Thyroid gland (tissue), 4 donors: ENCODE measurements around the gene GALNT10. TPM values are rescaled to one million over a fixed set of nuclear protein-coding genes. Genes with fewer than 3 reads are reported as not detected.

Experiments
- DNase-seq, 2 donors: peaks; one replicate each; pipeline ENCODE4 v3.0.0-alpha.2; 2019
- H3K27ac ChIP-seq, 3 donors: fragments of 200-600 bp; sonication (generic); 1 replicate in 2 of 3; 2 replicates in 1 of 3; pipeline ENCODE4 v1.5.1; 2016 to 2019; ENCODE audit warnings: mild to moderate bottlenecking in 1 of 3, moderate library complexity in 1 of 3
- H3K27me3 ChIP-seq: fragments of 200-600 bp; sonication (generic); one replicate; pipeline ENCODE4 v1.5.1; 2019
- H3K36me3 ChIP-seq, 2 donors: fragments of 200-600 bp; sonication (generic); one replicate each; pipeline ENCODE4 v1.5.1; 2016 to 2019
- H3K4me1 ChIP-seq, 2 donors: fragments of 200-600 bp; sonication (generic); one replicate each; pipeline ENCODE4 v1.5.1; 2017 to 2019
- H3K4me3 ChIP-seq, 3 donors: fragments of 200-600 bp; sonication (generic); replicated peaks in 1 of 3; 1 replicate in 2 of 3; 2 replicates in 1 of 3; pipeline ENCODE4 v1.5.1; 2016; ENCODE audit warnings: mild to moderate bottlenecking in 1 of 3
- H3K9me3 ChIP-seq: fragments of 200-600 bp; sonication (generic); one replicate; pipeline ENCODE4 v1.5.1; 2017
- POLR2A ChIP-seq, 2 donors: fragments of 450-650 bp; IDR thresholded peaks; one replicate each; pipeline ENCODE4 v1.6.1; 2017; ENCODE audit warnings: antibody characterized with exemption in 2 of 2, mild to moderate bottlenecking in 2 of 2, moderate library complexity in 1 of 2
- WGBS, 2 donors: methylation state at CpG; one replicate each; pipeline ENCODE4 v1.1.5; 2017; 5-methylcytosine and 5-hydroxymethylcytosine counted together
- intact Hi-C: fragments of 100-400 bp; cut with DNase I; formaldehyde crosslinking; loops from one replicate; pipeline ENCODE4 v1.15.1; 2023
- total RNA-seq, 4 donors: library from RNA; depleted of rRNA; stranded (reverse); fragments of >200 nt; gene quantifications; one replicate each; pipeline ENCODE4 v1.2.3, GENCODE V29; 2016
- TF ChIP-seq, protein P1 (sequence below), 6 experiments: fragments of 200-600 bp in 3 of 6; fragments of 450-650 bp in 3 of 6; sonication (generic) in 3 of 6; IDR thresholded peaks; one replicate each; pipeline ENCODE4 v1.5.1; 2016 to 2019; ENCODE audit warnings: antibody characterized with exemption in 6 of 6, mild to moderate bottlenecking in 2 of 6, inconsistent platforms in 1 of 6, moderate library complexity in 1 of 6

Gene GALNT10
- total RNA-seq, 4 donors from 2014 or later = 33.3 to 69.6 (median 58.1) TPM

DNA sequence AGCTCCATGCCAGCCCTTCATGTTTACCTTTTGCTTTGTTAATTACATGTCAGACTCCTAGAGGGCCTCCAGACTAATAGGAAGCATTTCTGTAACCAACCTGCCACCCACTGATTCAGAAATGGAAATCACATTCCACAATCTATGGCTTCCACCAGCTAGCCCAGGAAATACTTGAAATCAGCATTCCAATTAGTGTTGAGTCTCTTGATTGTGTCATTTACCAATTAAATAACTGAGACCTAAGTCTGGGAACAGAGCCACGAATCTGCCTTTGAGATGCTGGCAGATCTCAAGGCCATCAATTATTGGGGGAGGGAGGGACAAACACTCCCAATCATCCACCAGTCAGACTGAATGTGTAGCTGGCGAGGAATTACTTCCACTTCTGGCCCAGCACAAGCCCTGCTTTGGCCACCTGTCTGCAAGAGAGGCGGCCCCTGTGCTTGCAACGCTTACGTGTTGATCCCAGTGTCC lies 227.8 kb downstream of the GALNT10 start:
- intact Hi-C loops = no loop called here
- H3K4me1 ChIP-seq = no peaks in the 10 kb centered on the region
- H3K27me3 ChIP-seq = no peaks in the 10 kb centered on the region
- no peak overlapping the region for H3K4me3 ChIP-seq
- H3K27ac ChIP-seq = no peak overlapping the region
- WGBS, 2 donors = 94 to 99% methylated on average over 5 of the region's 5 CpGs
- peaks cover 5 to 18% of the 10 kb centered on the region in 2 donors for H3K36me3 ChIP-seq
- DNase-seq = no peak
- H3K9me3 ChIP-seq = no peaks in the 10 kb centered on the region
- TF ChIP-seq, protein P1, sequence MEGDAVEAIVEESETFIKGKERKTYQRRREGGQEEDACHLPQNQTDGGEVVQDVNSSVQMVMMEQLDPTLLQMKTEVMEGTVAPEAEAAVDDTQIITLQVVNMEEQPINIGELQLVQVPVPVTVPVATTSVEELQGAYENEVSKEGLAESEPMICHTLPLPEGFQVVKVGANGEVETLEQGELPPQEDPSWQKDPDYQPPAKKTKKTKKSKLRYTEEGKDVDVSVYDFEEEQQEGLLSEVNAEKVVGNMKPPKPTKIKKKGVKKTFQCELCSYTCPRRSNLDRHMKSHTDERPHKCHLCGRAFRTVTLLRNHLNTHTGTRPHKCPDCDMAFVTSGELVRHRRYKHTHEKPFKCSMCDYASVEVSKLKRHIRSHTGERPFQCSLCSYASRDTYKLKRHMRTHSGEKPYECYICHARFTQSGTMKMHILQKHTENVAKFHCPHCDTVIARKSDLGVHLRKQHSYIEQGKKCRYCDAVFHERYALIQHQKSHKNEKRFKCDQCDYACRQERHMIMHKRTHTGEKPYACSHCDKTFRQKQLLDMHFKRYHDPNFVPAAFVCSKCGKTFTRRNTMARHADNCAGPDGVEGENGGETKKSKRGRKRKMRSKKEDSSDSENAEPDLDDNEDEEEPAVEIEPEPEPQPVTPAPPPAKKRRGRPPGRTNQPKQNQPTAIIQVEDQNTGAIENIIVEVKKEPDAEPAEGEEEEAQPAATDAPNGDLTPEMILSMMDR (IDR thresholded peaks at IDR 0.05) = no peak
- no peak for TF ChIP-seq POLR2A (IDR thresholded peaks at IDR 0.05)

DNA sequence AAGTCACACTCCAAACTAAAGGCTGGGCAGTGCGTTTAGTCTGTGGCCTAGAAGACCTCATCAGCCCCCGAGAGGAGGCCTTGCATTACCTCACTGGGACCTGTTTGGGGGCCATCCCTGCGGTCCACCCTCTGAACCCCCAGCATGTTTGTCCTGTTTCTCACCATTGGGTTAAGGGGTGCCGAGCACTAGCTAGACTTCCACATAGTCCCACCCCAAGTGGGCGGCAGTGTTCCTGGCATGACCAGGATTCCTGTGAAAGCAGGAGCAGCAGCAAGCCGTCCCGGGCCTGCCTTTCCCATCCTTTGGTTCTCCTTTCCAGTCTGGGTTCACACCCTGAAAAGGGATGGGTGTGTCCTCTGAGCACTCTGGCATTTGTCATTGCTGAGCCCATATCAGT lies 228.7 kb downstream of the GALNT10 start:
- DNase-seq = no peak
- 89% methylated on average over 6 to 7 of the region's 7 CpGs for WGBS, 2 donors
- H3K4me3 ChIP-seq = no peak overlapping the region
- intact Hi-C loops = no loop called here
- TF ChIP-seq, protein P1 (IDR thresholded peaks at IDR 0.05) = no peak
- no peak for TF ChIP-seq POLR2A (IDR thresholded peaks at IDR 0.05)
- no peak overlapping the region for H3K27ac ChIP-seq
- H3K4me1 ChIP-seq = no peaks in the 10 kb centered on the region
- peaks cover 5 to 18% of the 10 kb centered on the region in 2 donors for H3K36me3 ChIP-seq
- H3K27me3 ChIP-seq = no peaks in the 10 kb centered on the region
- no peaks in the 10 kb centered on the region for H3K9me3 ChIP-seq

DNA sequence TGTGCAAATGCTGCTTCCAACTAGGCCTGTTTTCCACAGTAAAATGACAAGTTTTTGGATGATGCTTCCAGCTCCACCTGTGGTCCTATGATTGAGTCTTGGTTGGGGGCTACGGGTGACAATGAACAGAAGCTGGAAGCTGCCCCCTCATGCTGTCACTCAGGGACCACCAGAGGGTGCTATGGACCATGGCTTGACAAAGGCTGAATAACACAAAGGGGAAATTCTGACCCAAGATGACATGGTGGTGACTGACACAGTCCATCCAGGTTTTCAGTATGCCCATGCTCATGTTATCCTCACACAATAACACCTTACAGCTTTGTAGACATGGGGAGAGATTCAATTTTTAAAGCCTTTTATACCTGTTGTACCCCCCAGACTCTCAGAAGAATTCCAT lies 231.3 kb downstream of the GALNT10 start:
- WGBS, 2 donors = 63 to 71% methylated on average over 1 of the region's 1 CpG
- H3K4me1 ChIP-seq = no peaks in the 10 kb centered on the region
- TF ChIP-seq, protein P1 (IDR thresholded peaks at IDR 0.05) = peak in 1 of 6 experiments; percentile 18
- TF ChIP-seq POLR2A (IDR thresholded peaks at IDR 0.05) = no peak
- H3K27me3 ChIP-seq = no peaks in the 10 kb centered on the region
- no peak overlapping the region for H3K27ac ChIP-seq
- DNase-seq = no peak
- intact Hi-C loops = no loop called here
- no peak overlapping the region for H3K4me3 ChIP-seq
- peaks cover 5 to 13% of the 10 kb centered on the region in 2 donors for H3K36me3 ChIP-seq
- H3K9me3 ChIP-seq = no peaks in the 10 kb centered on the region

- H3K36me3 ChIP-seq = peaks cover 5 to 9% of the 10 kb centered on the region in 2 donors
- H3K4me1 ChIP-seq = no peaks in the 10 kb centered on the region
- no peak for TF ChIP-seq POLR2A (IDR thresholded peaks at IDR 0.05)
- TF ChIP-seq, protein P1 (IDR thresholded peaks at IDR 0.05) = no peak
- no peaks in the 10 kb centered on the region for H3K9me3 ChIP-seq
- no peak for DNase-seq
- 79 to 84% methylated on average over 2 of the region's 2 CpGs for WGBS, 2 donors
- intact Hi-C loops = no loop called here
- no peaks in the 10 kb centered on the region for H3K27me3 ChIP-seq
- no peak overlapping the region for H3K27ac ChIP-seq
- no peak overlapping the region for H3K4me3 ChIP-seq
Measured at GRCh38 chr5:154422298-154422697, 231.8 kb downstream of the GALNT10 start.

- H3K36me3 ChIP-seq = no peaks in the 10 kb centered on the region
- H3K27me3 ChIP-seq = no peaks in the 10 kb centered on the region
- no peak for TF ChIP-seq POLR2A (IDR thresholded peaks at IDR 0.05)
- TF ChIP-seq, protein P1 (IDR thresholded peaks at IDR 0.05) = no peak
- intact Hi-C loops = no loop called here
- H3K4me3 ChIP-seq = no peak overlapping the region
- 93 to 96% methylated on average over 3 of the region's 3 CpGs for WGBS, 2 donors
- H3K4me1 ChIP-seq = no peaks in the 10 kb centered on the region
- no peak overlapping the region for H3K27ac ChIP-seq
- H3K9me3 ChIP-seq = no peaks in the 10 kb centered on the region
- no peak for DNase-seq
Measured at GRCh38 chr5:154428208-154428607, 237.7 kb downstream of the GALNT10 start.
